ENCODE data around the gene FARS2. TPM values are rescaled to one million over a fixed set of nuclear protein-coding genes. Genes with fewer than 3 reads are reported as not detected.

Gene FARS2
- total and polyA plus RNA-seq, 2 donors (not counting 1 experiment from before 2014, with no cell fraction given): 33.0 to 35.5 TPM

DNA sequence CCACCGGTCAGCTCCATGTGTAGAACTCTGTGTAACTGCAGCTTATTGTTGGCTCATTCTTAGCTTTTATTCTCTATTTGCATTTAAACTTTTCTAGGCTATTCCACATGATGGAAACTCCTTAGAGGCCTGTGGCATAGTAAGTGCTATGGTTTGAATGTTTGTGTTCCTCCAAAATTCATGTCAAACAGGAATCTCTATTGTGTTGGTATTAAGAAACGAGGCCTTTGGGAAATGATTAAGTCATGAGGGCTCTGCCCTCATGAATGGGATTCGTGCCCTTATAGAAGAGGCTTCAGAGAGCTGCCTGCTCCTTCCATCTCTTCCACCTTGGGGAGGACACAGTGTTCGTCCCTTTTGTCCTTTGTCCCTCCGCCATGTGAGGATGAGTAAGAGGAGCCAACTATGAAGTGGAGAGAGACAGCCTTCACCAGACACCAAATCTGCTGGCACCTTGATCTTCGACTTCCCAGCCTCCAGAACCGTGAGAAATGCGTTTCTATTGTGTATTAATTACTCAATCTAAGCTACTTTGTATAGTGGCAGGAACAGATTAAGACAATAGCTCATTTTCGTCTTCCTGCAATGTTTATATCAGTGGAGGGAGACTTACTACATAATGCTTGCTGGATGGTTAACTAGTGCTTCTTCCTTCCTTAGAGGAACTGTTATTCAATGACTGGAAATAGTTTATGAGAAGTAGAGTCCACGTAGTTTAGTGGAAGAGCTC, 361.1 kb downstream of the FARS2 start:
- intact Hi-C loops (cut with micrococcal nuclease): no loop called here
- Mint-ChIP-seq H3K27me3 (no peaks in the 10 kb centered on the region), H3K9me3 (ENCODE audit: insufficient read depth) (no peaks in the 10 kb centered on the region), H3K4me3 (no peak overlapping the region), H3K27ac (no peak overlapping the region), H3K4me1 (peaks cover 35% of the 10 kb centered on the region)
- DNase-seq (no peak), ATAC-seq (ENCODE audit: low read depth) (no peak)
- H3K4me3 ChIP-seq (ENCODE audit: control extremely low read depth in 1 of 5, extremely low read depth in 1 of 5, insufficient read depth in 1 of 5, low read depth in 2 of 5, low read length in 4 of 5): no peak overlapping the region
- H2AFZ ChIP-seq (ENCODE audit: insufficient read depth, low read depth, low read length, poor library complexity, severe bottlenecking): no peak overlapping the region
- H3K9me3 ChIP-seq (ENCODE audit: control extremely low read depth in 1 of 3, control insufficient read depth in 2 of 3, insufficient read depth in 1 of 3, low read length in 2 of 3): no peaks in the 10 kb centered on the region
- no peaks in the 10 kb centered on the region for H3K79me2 ChIP-seq (ENCODE audit: control insufficient read depth, insufficient read depth, low read length)
- 40% methylated on average over 2 of the region's 10 CpGs for WGBS (ENCODE audit: insufficient coverage)
- no peaks in the 10 kb centered on the region for H3K36me3 ChIP-seq (replicated peaks in 1 of 2; ENCODE audit: control extremely low read depth in 1 of 2, control insufficient read depth in 1 of 2, extremely low read depth in 1 of 2, insufficient read depth in 2 of 2, low read length in 1 of 2)
- H3K9ac ChIP-seq (ENCODE audit: low read length): no peak overlapping the region
- H3K27ac ChIP-seq (ENCODE audit: low read length in 2 of 2): no peak overlapping the region
- H4K20me1 ChIP-seq (ENCODE audit: control insufficient read depth, insufficient read depth, low read length, poor library complexity, severe bottlenecking): no peaks in the 10 kb centered on the region
- ChIA-PET CTCF (no interaction called here), POLR2A (no interaction called here)
- H3K4me2 ChIP-seq (replicated peaks; ENCODE audit: low read depth, low read length, poor library complexity, severe bottlenecking): no peak overlapping the region
- no peaks in the 10 kb centered on the region for H3K27me3 ChIP-seq (replicated peaks in 1 of 4; ENCODE audit: control extremely low read depth in 1 of 4, control insufficient read depth in 3 of 4, insufficient read depth in 4 of 4, low read length in 3 of 4)
- peaks cover 24 to 25% of the 10 kb centered on the region in 2 donors for H3K4me1 ChIP-seq (ENCODE audit: control insufficient read depth in 2 of 2, insufficient read depth in 2 of 2, low read length in 2 of 2)
- TF ChIP-seq, protein P1, sequence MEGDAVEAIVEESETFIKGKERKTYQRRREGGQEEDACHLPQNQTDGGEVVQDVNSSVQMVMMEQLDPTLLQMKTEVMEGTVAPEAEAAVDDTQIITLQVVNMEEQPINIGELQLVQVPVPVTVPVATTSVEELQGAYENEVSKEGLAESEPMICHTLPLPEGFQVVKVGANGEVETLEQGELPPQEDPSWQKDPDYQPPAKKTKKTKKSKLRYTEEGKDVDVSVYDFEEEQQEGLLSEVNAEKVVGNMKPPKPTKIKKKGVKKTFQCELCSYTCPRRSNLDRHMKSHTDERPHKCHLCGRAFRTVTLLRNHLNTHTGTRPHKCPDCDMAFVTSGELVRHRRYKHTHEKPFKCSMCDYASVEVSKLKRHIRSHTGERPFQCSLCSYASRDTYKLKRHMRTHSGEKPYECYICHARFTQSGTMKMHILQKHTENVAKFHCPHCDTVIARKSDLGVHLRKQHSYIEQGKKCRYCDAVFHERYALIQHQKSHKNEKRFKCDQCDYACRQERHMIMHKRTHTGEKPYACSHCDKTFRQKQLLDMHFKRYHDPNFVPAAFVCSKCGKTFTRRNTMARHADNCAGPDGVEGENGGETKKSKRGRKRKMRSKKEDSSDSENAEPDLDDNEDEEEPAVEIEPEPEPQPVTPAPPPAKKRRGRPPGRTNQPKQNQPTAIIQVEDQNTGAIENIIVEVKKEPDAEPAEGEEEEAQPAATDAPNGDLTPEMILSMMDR (IDR thresholded peaks at IDR 0.05): no peak
- no peak for TF ChIP-seq EZH2 (IDR thresholded peaks at IDR 0.05; ENCODE audit: borderline replicate concordance, insufficient read depth, low read depth, low read length, poor library complexity, severe bottlenecking)

DNA sequence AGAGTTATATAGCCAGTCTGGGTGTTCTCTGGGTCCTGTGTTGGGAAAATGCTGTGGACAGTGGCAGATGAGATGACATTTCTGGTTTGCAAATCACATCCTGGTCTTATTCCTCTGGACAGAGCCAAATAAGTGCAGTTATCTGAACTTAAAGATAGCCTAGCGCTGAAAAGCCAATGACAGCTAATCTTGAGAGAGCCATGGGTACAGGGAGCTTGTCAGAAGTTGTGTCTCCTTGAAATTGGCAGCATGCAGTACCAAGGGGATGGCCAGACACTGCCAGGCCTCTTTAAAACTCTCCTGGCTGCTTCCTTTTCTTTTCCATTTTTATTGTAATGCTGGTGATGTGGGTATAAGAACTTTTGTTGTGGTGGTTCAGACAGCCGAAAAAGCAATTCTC, 362.5 kb downstream of the FARS2 start:
- ATAC-seq (ENCODE audit: low read depth) (no peak), DNase-seq (no peak)
- Mint-ChIP-seq H3K9me3 (ENCODE audit: insufficient read depth) (no peaks in the 10 kb centered on the region), H3K4me3 (no peak overlapping the region), H3K27me3 (no peaks in the 10 kb centered on the region), H3K27ac (no peak overlapping the region), H3K4me1 (peaks cover 39% of the 10 kb centered on the region)
- H3K79me2 ChIP-seq (ENCODE audit: control insufficient read depth, insufficient read depth, low read length): no peaks in the 10 kb centered on the region
- no peak overlapping the region for H3K9ac ChIP-seq (ENCODE audit: low read length)
- intact Hi-C loops (cut with micrococcal nuclease): no loop called here
- no peaks in the 10 kb centered on the region for H3K9me3 ChIP-seq (ENCODE audit: control extremely low read depth in 1 of 3, control insufficient read depth in 2 of 3, insufficient read depth in 1 of 3, low read length in 2 of 3)
- ChIA-PET POLR2A (no interaction called here), CTCF (no interaction called here)
- no peaks in the 10 kb centered on the region for H4K20me1 ChIP-seq (ENCODE audit: control insufficient read depth, insufficient read depth, low read length, poor library complexity, severe bottlenecking)
- H3K27ac ChIP-seq (ENCODE audit: low read length in 2 of 2): no peak overlapping the region
- WGBS (ENCODE audit: insufficient coverage): 100% methylated on average over 1 of the region's 2 CpGs
- peaks cover 23 to 24% of the 10 kb centered on the region in 2 donors for H3K4me1 ChIP-seq (ENCODE audit: control insufficient read depth in 2 of 2, insufficient read depth in 2 of 2, low read length in 2 of 2)
- no peaks in the 10 kb centered on the region for H3K36me3 ChIP-seq (replicated peaks in 1 of 2; ENCODE audit: control extremely low read depth in 1 of 2, control insufficient read depth in 1 of 2, extremely low read depth in 1 of 2, insufficient read depth in 2 of 2, low read length in 1 of 2)
- no peak overlapping the region for H3K4me2 ChIP-seq (replicated peaks; ENCODE audit: low read depth, low read length, poor library complexity, severe bottlenecking)
- no peaks in the 10 kb centered on the region for H3K27me3 ChIP-seq (replicated peaks in 1 of 4; ENCODE audit: control extremely low read depth in 1 of 4, control insufficient read depth in 3 of 4, insufficient read depth in 4 of 4, low read length in 3 of 4)
- TF ChIP-seq, protein P1 (IDR thresholded peaks at IDR 0.05): no peak
- TF ChIP-seq EZH2 (IDR thresholded peaks at IDR 0.05; ENCODE audit: borderline replicate concordance, insufficient read depth, low read depth, low read length, poor library complexity, severe bottlenecking): no peak
- no peak overlapping the region for H3K4me3 ChIP-seq (ENCODE audit: control extremely low read depth in 1 of 5, extremely low read depth in 1 of 5, insufficient read depth in 1 of 5, low read depth in 2 of 5, low read length in 4 of 5)
- H2AFZ ChIP-seq (ENCODE audit: insufficient read depth, low read depth, low read length, poor library complexity, severe bottlenecking): no peak overlapping the region
